Fibroblast of skin of left biceps (primary cell): ENCODE results near the gene MEIKIN.
"Not testable (repeated sequence)": the region's sequence is repeated elsewhere in the genome, so short reads cannot be mapped to it uniquely, and the experiment has no call there.

Experiments used
- DNase-seq, 2 experiments: peaks; one replicate each; pipeline ENCODE4 v3.0.0-alpha.2; 2013; ENCODE audit warnings: low read depth in 2 of 2

The MEIKIN gene

DNA sequence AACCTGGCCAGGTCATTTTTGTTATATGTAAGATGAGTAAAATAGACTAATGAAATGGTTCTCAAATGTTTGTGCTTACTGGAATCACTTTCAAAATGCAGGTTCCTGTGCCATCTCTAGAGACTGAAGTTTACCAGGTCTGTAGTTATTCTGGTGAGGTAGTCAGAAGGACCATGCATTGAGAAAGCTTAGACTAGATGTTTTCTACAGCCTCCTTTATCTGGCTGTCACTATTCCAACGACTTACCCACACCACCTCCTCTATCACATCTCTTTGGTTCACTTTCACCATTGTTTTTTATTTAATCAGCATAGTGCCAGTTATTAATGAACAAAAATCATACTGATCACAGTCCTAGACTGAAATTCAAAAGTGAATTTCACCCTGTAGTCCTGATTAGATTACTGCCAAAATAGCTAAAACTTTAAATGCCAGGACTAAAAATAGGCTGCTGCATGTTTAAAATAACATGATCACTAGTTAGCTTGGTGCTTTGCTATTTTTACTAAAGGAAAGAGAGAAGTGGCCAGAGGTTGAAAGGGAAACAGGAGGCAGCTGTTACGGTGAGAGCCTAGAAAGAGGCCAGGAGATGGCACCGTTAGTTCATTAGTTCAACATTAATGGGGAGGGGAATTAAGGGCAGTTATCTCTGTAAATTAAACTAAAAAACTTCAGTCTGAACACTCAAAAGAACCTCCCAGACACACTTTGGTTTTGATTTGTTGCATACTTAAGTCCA is 134.8 kb downstream of the MEIKIN start:
- no peak for DNase-seq

DNA sequence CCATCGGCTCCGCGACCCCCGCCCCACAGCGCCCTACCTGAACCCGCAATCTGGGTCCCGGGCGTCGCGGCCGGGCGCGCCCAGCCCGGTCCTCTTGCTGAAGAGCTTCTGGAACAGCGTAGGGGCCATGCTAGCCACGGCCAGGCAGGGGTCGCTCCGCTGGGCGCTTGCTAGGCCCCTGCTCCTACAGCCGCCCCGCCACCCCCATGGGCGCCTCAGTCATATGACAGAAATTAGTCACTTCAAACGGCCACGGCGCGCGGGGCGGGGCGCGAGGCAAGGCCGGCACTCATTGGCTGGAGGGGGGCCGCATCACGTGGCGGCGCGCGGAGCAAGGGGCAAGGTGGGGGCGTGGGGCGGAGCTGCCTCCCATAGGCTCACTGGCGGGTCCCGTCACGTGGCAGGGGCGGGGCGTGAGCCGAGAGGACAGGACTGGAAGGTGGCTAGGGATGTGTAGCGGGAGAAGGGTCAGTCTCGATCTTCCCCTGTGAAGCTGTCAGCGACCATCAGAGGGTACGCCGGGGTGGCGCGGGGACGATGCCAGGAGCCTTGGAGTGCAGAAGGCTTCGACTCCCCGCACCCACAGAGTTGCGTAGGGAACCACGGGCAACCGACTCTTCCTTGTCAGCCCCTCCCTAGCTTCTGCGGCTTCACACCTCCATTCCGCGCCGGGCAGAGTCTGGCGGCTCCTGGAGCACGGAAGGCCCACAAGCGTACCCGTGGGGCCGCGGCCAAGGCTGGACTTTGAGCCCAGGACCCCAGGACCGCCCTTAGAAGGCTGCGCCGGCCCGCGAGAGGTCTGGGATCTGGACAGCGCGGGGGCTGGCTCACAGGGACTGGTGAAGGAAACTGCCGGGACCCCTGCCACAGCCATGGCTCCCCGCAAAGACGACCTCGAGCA is 148.4 kb downstream of the MEIKIN start, which contains the start of gene FNIP1:
TSS of gene FNIP1 (minus strand) at position 225 of the 901 bp plus-strand sequence. CDS start at position 129, 96 bp downstream.
- peak; percentile 87 to 91 for DNase-seq

DNA sequence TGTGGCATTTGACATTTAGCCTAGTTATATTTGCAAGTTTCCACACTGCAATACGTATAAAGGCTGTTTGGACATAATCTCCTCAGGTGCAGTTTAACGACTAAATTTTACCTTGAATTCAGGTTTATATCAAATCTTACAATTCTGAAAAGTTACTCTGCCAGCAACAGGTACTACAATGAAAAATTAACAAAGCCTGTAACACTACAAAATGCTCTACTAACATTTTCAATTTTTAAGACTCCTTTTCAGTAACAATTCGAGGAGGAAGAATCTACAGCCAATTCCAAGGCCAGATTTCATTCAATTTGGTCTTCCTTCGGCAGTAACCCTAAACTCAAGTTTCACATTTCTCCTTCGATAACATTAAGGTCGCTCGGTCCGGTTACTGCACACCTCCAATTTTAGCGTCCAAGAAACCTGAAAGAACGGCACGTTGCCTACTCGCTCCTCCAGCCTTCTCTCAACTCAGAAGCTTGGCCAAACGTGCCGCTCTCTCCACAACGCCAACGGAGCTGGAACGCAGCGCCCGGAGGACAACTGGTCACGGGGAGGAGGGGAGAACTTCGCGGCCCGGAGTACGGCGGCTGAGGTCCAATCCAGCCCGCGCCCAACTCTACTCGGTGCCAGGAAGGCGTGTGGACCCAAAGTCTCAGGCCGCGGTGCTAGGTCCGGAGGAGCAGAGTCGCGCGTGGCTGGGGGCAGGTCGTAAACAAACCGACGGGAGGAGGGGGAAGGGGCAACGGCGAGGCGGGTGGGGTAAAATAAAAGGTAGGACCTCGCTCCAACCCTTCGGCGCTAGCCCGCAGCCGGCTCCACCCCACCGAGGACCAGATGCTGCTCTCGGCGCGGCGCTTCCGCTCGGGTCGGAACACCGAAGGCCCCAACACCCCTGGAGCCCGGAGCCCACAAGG is 149.3 kb downstream of the MEIKIN start:
- DNase-seq, result no peak

DNA sequence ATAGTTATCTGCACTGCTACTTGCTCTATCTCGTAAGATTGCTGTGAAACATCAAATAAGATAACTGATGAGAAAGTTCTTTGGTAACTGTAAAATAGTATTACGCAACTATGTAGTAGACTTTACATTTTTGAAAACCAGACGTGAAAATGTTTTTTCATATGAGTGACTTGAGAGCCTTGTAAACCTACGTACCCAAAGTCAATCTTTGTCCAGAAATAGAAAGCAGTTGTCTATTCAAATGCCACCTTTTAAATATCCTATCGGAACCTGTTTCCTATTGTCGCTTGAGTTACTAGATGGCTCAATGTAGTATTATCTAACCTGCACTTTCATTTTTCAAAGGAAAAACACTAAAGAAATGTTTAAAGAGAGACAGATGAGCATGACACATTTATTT is 150.2 kb downstream of the MEIKIN start:
- no peak for DNase-seq

DNA sequence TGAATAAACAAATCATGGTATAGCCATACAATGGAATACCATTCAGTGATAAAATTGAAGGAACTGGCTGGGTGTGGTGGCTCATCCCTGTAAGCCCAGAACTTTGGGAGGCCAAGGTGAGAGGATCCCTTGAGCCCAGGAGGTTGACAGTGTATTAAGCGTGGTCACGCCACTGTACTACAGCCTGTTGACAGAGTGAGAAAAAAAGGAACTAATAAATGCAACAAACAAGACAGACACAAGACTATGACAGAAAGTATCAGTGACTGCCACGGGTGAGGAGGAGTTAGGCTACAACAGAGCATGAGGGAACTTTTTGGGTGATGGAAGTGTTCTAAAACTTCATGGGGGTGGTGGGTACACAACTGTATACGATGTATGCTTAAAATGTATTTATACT is 150.9 kb downstream of the MEIKIN start:
- DNase-seq, result no peak

DNA sequence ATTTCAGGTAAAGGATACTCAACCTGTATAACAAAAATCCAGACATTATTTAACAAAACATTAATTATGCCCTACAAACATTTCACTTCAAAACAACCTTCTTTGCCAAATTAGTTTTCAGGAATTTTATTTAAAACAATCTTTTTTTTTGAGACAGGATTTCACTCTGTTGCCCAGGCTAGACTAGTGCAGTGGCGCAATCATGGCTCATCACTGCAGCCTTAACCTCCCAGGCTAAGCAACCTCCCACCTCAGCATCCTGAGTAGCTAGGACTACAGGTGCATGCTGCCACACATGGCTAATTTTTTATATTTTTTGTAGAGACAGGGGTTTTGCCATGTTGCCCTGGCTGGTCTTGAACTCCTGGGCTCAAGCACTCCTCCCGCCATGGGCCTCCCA is 152.6 kb downstream of the MEIKIN start:
- DNase-seq, result no peak

DNA sequence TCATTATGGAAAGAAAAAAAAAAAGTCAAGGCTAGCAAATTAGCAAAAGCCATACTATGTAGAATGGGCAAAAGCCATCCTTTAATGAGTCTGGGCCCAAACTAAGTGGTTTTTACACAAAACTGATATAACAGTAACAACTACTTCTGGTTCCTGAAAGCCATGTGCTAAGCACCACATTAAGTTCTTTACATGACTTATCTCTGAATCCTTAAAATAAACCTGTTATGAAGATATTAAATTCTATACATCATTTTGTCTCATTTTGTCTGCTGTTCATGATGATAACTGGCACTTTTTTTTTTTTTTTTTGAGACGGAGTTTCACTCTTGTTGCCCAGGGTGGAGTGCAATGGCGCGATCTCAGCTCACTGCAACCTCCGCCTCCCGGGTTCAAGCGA is 153.6 kb downstream of the MEIKIN start:
- no peak for DNase-seq

DNA sequence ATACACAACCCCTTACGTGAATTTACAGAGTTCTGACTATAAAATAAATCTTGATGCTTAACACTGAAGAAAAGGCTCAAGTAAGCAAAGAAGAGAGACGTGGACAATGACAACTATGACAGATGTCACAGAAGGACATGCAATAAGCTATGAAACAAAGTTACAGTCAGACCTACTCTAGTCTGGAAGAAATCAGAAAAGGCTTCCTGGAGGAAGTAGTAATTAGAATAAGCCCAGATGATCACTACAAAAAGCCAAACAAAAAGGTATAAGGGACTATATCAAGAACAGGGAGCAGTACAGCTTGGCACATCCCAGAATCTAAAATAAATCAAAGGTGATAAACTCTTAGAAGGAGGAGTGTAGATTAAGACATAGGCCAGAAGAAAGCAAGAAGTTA is 154.9 kb downstream of the MEIKIN start:
- no peak for DNase-seq

DNA sequence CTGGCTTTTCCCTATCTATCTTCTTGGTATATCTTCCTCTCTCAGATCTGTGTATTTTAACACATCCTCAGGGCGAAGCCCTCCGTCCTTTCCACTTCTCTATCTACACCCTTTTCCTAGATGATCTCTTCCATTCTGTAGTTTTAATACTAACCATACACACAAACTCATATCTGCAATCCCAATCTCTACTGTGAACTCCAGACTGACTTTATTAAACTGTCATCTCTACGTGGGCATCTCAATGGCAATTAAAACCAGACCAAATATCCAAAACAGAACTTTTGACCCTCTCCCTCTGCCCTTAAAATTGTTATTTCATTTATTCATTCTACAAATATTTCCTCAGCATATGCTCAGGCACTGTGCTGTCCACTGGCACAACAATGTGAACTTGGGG is 155.7 kb downstream of the MEIKIN start:
- no peak for DNase-seq

DNA sequence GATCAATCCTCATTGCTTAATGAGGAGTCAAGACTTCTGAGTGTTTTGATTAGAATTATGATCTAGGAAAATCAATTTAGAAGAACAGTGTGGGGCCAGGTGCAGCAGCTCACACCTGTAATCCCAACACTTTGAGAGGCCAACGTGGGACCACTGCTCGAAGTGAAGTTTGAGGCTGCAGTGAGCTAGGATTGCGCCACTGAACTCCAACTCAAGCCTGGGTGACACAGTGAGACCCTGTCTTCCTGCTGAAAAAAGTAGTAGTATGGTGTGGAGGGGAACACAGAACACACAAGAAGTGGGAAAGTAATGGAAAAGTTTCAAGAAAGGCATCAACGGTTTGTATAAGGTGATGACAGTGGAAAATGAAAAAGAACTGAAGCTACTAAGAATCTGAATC is 157.7 kb downstream of the MEIKIN start:
- DNase-seq, result no peak

DNA sequence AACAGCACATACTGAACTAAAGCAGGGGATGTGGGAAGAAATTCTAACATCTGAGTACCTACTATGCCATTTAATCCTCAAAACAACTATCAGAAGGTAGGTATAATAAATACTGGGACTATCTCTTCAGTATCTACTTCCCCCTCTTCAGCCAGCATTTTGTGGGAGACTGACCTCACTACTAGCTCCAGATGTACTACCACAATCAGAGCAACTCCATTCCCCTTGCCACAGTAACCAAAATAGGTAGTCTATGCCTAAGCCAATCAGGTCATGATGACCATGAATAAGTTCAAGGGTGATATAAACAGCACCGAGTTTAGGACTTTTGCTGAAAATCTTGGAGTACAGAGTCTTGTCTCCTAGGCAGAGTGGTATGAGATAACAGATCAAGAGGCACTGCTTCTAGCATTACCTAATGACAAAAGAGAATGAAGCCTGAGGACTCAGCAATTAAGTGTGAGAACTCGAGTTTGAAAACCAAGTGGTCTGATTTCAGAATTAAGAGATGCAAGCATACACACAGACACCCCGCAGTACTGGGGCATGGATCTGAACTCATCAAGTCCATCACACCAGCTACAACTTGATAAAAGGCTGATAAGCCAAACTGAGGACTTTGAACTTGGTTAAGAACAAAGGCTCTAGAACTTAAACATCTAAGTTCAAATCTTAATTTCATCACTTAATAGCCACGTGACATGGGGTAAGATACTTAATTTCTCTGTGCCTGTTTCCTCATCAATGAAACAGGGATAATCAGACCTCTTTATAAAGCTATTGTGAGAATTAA is 158.4 kb downstream of the MEIKIN start:
- DNase-seq, result no peak

DNA sequence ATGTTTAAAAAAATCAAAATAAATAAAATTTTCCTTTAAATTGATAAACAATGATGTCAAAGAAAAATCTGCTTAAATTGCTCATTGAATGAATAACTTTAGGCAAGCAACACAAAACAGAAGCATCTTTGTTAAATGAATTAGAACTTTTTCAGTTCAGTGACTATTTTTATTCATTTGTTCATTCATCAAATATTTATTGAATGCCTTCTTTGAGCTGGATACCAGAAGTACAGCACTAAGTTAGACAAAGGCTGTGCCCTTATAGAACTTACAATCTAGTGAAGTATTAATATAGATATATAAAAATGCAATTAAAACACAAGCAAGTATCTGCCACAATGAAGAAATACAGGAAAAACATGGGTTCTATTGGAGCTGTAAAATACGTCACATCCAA is 159.4 kb downstream of the MEIKIN start:
- DNase-seq, result no peak

DNA sequence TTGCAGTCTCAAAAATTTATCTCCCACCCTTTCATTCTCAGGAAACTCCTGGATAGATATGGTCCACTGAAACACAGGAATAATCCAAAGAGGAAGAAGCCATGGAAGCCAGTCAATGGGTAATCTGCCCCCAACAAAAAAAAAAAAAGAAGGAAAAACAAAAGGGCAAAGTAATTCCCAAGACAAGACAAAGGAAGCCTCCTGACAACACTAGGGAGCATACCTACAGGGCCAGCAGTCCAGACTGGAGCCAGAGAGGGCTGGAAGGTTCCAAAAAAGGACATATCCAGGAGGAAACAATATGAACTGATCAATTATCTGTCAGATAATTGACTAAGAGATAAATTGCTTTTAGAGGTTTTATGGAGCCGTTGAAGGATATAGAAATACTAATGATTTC is 161.6 kb downstream of the MEIKIN start:
- no peak for DNase-seq

DNA sequence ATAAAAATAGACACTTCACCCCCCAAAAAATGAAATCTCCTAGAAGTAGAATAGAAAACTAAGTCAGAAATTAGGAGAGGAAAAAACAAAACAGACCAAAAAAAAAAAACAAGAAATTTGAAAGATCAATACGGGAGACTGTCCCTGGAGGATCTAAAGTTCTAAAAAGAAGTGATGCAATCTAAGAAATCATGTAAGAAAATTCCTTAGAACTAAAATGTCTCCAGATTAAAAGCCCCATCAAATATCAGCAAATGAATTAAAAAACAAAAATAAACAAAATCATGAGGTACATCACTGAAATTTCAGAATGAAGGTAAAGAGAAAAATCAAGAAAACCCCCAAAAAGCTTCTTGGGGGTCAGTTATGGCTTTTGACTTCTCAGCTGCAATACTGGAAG is 162.1 kb downstream of the MEIKIN start:
- no peak for DNase-seq

DNA sequence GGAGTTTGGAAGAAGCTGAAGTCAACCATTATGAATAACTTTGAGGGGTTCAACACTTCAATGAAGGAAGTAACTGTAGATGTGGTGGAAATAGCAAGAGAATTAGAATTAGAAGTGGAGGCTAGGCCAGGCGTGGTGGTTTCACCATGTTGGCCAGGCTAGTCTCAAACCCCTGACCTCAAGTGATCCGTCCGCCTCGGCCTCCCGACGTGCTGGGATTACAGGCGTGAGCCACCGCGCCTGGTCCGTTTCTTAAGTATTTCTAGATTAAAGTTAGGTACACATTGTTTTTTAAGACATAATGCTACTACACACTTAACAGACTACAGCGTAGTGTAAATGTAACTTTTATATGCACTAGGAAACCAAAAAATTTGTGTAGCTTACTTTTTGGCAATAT is 162.7 kb downstream of the MEIKIN start:
- DNase-seq, result no peak

DNA sequence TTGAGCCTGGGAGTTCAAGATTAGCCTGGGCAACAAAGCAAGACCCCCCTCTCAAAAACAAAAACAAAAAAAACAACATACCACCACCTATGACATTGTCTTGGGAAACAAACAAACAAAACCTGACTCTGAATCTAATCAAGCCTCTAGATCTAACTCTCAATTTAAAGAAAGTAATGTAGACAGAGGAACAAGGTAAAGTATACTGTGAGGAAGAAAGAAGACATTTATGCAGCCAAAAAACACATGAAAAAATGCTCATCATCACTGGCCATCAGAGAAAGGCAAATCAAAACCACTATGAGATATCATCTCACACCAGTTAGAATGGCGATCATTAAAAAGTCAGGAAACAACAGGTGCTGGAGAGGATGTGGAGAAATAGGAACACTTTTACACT is 167.3 kb downstream of the MEIKIN start:
- not testable (repeated sequence) for DNase-seq

DNA sequence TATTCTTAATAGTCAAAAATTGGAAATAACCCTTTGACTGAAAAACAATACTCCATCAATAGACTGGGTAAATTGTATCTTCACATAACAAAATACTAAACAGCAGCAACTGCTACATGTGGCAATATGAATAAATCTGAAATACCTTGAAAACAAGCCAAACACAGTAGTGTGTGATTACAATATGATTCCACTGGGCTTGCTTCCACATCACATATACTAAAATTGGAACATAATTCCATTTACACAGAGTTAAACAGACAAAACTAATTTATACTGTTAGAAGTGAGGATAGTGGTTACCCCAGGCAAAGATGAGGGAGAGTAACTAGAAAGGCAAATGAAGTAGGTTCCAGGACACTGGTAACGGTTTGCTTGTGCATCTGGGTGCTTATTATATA is 169.0 kb downstream of the MEIKIN start:
- peak; percentile 35 to 38 for DNase-seq

DNA sequence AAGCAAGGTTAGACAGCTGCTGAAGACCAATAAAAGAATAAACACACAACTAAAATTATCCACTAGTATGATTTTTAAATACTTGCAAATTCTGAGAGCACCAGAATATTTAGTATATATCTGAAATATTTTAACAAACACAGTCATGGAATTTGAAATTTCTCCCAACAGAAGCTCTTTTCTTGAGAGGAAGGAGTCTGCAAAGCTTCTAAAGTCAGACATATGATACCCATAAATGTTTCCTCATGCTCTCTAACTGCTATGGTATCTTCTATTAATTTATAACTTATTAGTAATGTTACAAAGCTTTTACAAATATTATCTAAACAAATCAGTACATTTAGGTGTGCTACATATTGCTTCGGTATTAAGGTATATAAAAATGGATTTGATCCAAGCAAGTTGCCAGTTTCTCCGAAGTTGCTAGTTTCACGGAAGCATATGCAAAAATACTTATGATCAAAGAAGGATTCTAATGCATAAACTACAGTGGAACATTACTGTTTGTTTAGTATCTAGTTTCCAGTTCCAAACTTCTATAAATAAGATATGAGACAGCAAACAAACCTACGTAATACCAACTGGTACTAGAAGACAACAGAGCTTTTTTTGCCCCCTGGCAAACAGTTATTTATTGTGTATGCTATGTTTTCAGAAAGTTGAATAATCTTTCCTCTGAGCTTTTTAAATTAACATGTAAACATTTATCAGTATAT is 170.7 kb downstream of the MEIKIN start:
- DNase-seq, result no peak

DNA sequence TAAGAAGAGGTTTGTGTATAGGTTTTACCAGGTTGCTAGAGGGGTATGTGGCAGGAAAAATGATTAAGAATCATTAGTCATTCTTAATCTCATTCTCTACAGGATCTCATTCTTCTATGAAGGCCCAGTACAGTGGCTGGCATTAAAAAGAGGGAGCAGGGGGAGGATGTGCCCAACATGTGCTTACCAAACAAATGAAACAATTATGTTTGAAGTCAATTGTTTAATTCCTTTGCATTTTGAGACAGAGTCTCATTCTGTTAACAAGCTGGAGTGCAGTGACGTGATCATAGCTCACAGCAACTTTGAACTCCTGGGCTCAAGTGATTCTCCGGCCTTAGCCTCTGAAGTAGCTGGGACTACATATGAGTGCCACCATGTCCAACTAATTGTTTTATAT is 171.7 kb downstream of the MEIKIN start:
- DNase-seq, result no peak

DNA sequence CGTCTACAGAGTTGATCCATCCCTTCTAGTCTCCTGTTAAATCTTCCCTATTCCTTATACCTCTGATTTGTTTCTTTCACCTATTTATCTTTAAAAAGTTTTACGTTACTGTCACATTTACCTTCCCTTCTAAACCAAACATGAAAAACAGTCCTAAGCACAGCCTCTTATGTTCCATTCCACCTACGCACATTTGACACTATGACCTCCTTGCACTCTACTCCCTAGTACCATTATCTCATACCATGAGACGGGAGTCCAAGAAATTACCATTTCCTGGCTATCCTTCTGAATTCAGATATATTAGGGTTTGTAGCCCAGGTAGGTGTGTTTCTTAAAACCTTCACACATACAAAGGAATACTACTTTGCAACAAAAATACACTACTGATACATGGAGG is 173.8 kb downstream of the MEIKIN start:
- no peak for DNase-seq

DNA sequence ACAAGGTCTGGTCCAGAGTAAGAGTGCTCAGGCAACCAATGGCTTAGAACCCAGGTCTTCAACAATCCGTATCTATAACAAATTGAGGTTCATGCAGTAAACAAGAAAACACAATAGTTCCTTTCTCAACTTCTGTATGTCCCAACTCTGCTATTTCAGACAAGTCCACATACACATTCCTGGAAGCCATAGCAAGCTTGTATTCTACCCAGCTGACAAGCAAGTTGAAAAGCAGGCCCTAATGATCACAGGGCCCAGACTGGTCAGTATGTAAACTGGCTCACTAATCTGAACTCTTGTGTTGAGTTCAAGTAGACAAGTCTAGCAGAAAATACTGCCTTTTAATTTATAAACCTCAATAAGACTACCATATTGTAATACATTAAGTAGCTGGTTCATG is 175.5 kb downstream of the MEIKIN start:
- no peak for DNase-seq
